Neuron (in vitro differentiated cells): Measurements from ENCODE around the gene FCGR3A.

Experiments used
- H2AFZ ChIP-seq: one replicate; pipeline ENCODE4 v1.6.1; 2013; ENCODE audit warnings: low read depth, mild to moderate bottlenecking, inconsistent platforms, low read length, moderate library complexity
- H3K27me3 ChIP-seq: one replicate; pipeline ENCODE4 v1.6.1; 2013; ENCODE audit warnings: low read length; ENCODE audit not compliant: insufficient read depth
- H3K36me3 ChIP-seq: one replicate; pipeline ENCODE4 v1.6.1; 2013; ENCODE audit warnings: low read length; ENCODE audit not compliant: insufficient read depth
- H3K4me1 ChIP-seq: one replicate; pipeline ENCODE4 v1.6.1; 2013; ENCODE audit warnings: low read length; ENCODE audit not compliant: insufficient read depth
- H3K4me3 ChIP-seq: 2 replicates; pipeline ENCODE4 v1.5.1; 2013; ENCODE audit warnings: mild to moderate bottlenecking, low read length, moderate library complexity
- H3K9me3 ChIP-seq: one replicate; pipeline ENCODE4 v1.6.1; 2013; ENCODE audit warnings: low read length

FCGR3A gene

GRCh38 chr1:161495490-161495889 lies 54.1 kb downstream of the FCGR3A start:
- Histone ChIP-seq H3K27me3 (peaks cover 28% of the 10 kb centered on the region), H2AFZ (no peak overlapping the region), H3K4me3 (no peak overlapping the region), H3K4me1 (no peaks in the 10 kb centered on the region), H3K36me3 (no peaks in the 10 kb centered on the region), H3K9me3 (no peaks in the 10 kb centered on the region)

DNA sequence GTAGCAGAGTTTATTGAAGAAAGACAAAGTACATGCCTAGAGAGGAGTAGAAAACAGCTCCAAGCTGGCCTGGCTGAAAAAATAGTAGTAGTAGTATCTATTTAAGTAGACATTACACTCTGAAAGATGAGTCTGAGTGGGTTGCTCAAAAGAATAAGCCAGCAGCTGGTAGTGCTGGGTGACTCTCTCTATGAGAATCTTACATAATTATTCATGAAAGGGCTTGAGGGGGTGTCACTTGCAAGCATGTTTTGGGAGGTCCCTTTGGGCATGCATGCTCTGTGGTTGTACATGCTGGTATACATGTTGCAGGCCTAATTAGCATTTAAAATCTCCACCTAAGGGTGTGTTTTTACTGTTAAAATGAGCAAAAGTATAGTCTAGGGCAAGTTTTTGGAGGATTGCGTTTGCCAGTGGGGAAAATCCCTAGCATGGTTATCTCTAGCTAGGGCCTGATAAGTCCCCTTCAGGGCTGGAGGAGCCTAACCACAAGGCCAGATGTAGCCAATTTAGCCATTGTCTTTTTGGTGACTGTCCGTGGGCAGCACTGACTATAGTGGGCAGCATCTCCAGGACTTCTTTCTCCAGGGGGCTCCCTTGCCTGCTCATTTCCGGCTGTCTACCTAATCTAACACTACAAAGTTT lies 55.4 kb downstream of the FCGR3A start:
- no peak overlapping the region for H3K4me3 ChIP-seq
- H3K27me3 ChIP-seq, result peaks cover 34% of the 10 kb centered on the region
- H3K4me1 ChIP-seq, result no peaks in the 10 kb centered on the region
- no peaks in the 10 kb centered on the region for H3K9me3 ChIP-seq
- H3K36me3 ChIP-seq, result no peaks in the 10 kb centered on the region
- H2AFZ ChIP-seq, result no peak overlapping the region

DNA sequence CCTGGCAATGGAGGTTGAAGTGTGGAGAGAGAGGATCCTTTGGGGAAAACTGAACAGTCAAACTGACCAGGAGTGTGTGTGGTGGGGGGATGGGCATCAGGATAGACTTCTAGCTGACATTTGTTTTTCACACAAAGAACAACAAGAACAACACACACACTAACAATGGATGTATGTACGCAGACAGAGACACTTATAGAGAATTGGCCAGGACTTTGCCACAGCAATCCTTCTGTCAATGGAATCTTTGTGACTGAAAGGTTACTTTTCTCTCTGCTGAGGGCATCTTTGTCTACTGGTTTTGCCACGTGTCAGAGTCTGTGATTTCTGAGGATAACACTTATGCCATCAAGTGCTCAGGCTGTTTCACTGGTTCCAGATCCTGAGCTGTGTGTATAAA lies 56.8 kb downstream of the FCGR3A start:
- no peaks in the 10 kb centered on the region for H3K9me3 ChIP-seq
- H3K27me3 ChIP-seq, result peaks cover 29% of the 10 kb centered on the region
- H3K4me1 ChIP-seq, result no peaks in the 10 kb centered on the region
- H2AFZ ChIP-seq, result no peak overlapping the region
- no peak overlapping the region for H3K4me3 ChIP-seq
- H3K36me3 ChIP-seq, result no peaks in the 10 kb centered on the region
